GM12878 (cell line): ENCODE data around the gene MAN1A1. TPM values are rescaled to one million over a fixed set of nuclear protein-coding genes. Genes with fewer than 3 reads are reported as not detected.

Source experiments
- ATAC-seq: fragments of 200-7000 bp; cut with Tn5 transposase; 3 replicates; pipeline ENCODE4 v1.9.1; 2020; ENCODE audit warnings: mild to moderate bottlenecking, moderate library complexity
- BruUV-seq: library from RNA; stranded (reverse); fragments of 400-500 nt; replicated peaks from 2 replicates; lab custom pipeline; 2021; lab: Mats Ljungman, UMichigan
- CTCF ChIA-PET: fragments of 300-600 bp; sonication (Branson Sonifier 250); formaldehyde crosslinking; extraction: SDS; loops from one replicate; lab custom pipeline; 2021; ENCODE audit warnings: inconsistent platforms; lab: Yijun Ruan, JAX
- POLR2A ChIA-PET: fragments of 350-600 bp; formaldehyde crosslinking; extraction: SDS; loops from one replicate; lab custom pipeline; 2021; ENCODE audit warnings: inconsistent platforms; lab: Charles Lee
- RAD21 ChIA-PET: fragments of 300-600 bp; sonication (Branson Sonifier 250); formaldehyde crosslinking; loops from one replicate; lab custom pipeline; 2023; ENCODE audit warnings: antibody characterized with exemption; ENCODE audit not compliant: unreplicated experiment; lab: Charles Lee
- SMC1A ChIA-PET: fragments of 300-600 bp; sonication (Branson Sonifier 250); formaldehyde crosslinking; loops from one replicate; lab custom pipeline; 2023; ENCODE audit not compliant: unreplicated experiment, uncharacterized antibody; lab: Charles Lee
- DNase-seq: peaks from one replicate; pipeline ENCODE4 v3.0.0-alpha.2; 2011; ENCODE audit warnings: low read depth, low spot score
- FAIRE-seq: peaks from 3 replicates; lab custom pipeline; 2011; peaks lifted over from hg19 to GRCh38; lab: Jason Lieb, UNC
- H2AFZ ChIP-seq: 2 replicates; pipeline ENCODE4 v1.6.0; 2011; ENCODE audit warnings: low read depth, low read length, control low read depth; ENCODE audit not compliant: control insufficient read depth
- H3K27ac ChIP-seq: 2 replicates; pipeline ENCODE4 v1.5.1; 2011; ENCODE audit warnings: control low read depth; ENCODE audit not compliant: control insufficient read depth, insufficient read depth
- H3K27me3 ChIP-seq, 2 experiments: replicated peaks in 1 of 2; 2 replicates each; pipeline versions ENCODE4 v1.6.0 to v1.6.1; 2011; ENCODE audit warnings: low read length in 1 of 2; ENCODE audit not compliant: control insufficient read depth in 2 of 2, insufficient read depth in 2 of 2
- H3K36me3 ChIP-seq, 2 experiments: 2 replicates each; pipeline ENCODE4 v1.5.1; 2011; ENCODE audit warnings: low read length in 1 of 2; ENCODE audit not compliant: control insufficient read depth in 2 of 2, insufficient read depth in 2 of 2
- H3K4me1 ChIP-seq: 2 replicates; pipeline ENCODE4 v1.6.1; 2011; ENCODE audit warnings: mild to moderate bottlenecking, low read length, moderate library complexity, mixed read lengths; ENCODE audit not compliant: control insufficient read depth, insufficient read depth
- H3K4me2 ChIP-seq: 2 replicates; pipeline ENCODE4 v1.6.0; 2011; ENCODE audit warnings: control low read depth; ENCODE audit not compliant: control insufficient read depth, insufficient read depth
- H3K4me3 ChIP-seq: fragments of 200-600 bp; sonication (generic); 2 replicates; pipeline ENCODE4 v1.5.1; 2016
- H3K79me2 ChIP-seq: 2 replicates; pipeline ENCODE4 v1.6.0; 2011; ENCODE audit warnings: low read length; ENCODE audit not compliant: control insufficient read depth, insufficient read depth
- H3K9ac ChIP-seq: 2 replicates; pipeline ENCODE4 v1.8.0; 2011; ENCODE audit warnings: low read length, control low read depth, mixed read lengths; ENCODE audit not compliant: control insufficient read depth, insufficient read depth
- H3K9me3 ChIP-seq: replicated peaks from 3 replicates; pipeline ENCODE4 v1.5.1; 2011; ENCODE audit warnings: mild to moderate bottlenecking, low read length; ENCODE audit not compliant: control insufficient read depth, insufficient read depth
- H4K20me1 ChIP-seq: 2 replicates; pipeline ENCODE4 v1.6.0; 2011; ENCODE audit not compliant: control insufficient read depth, insufficient read depth
- BACH1 ChIP-seq: fragments of 450-650 bp; IDR thresholded peaks from 2 replicates; pipeline ENCODE4 v1.6.1; 2017; ENCODE audit warnings: mild to moderate bottlenecking, borderline replicate concordance
- BRCA1 ChIP-seq: IDR thresholded peaks from 2 replicates; pipeline ENCODE4 v1.6.1; 2011; ENCODE audit warnings: low read depth, low read length, improper control_type of control experiment
- CEBPZ ChIP-seq: fragments of 150-350 bp; IDR thresholded peaks from 2 replicates; pipeline ENCODE4 v1.6.1; 2016; ENCODE audit warnings: low read depth, low read length
- EGR1 ChIP-seq, 2 experiments: IDR thresholded peaks; 1 replicate in 1 of 2; 2 replicates in 1 of 2; pipeline ENCODE4 v1.6.1; 2011 to 2012; ENCODE audit warnings: low read depth in 2 of 2, low read length in 2 of 2, borderline replicate concordance in 1 of 2, mild to moderate bottlenecking in 1 of 2, moderate library complexity in 1 of 2
- JUNB ChIP-seq: IDR thresholded peaks from 2 replicates; pipeline ENCODE4 v1.6.1; 2016; ENCODE audit warnings: antibody characterized with exemption, mild to moderate bottlenecking
- RAD51 ChIP-seq: fragments of 450-650 bp; IDR thresholded peaks from 2 replicates; pipeline ENCODE4 v1.6.1; 2016; ENCODE audit warnings: moderate library complexity, mild to moderate bottlenecking, inconsistent platforms
- STAT3 ChIP-seq: IDR thresholded peaks from 2 replicates; pipeline ENCODE4 v1.6.1; 2011; ENCODE audit warnings: low read depth, low read length, improper control_type of control experiment
- WRNIP1 ChIP-seq: IDR thresholded peaks from 2 replicates; pipeline ENCODE4 v1.6.1; 2011; ENCODE audit warnings: low read depth, low read length, improper control_type of control experiment, borderline replicate concordance
- WGBS: methylation state at CpG from one replicate; pipeline ENCODE4 v1.1.6; 2016; ENCODE audit warnings: low lambda C conversion rate; ENCODE audit not compliant: insufficient replicate concordance, insufficient coverage; ENCODE audit errors: missing lambda C conversion rate; 5-methylcytosine and 5-hydroxymethylcytosine counted together
- in situ Hi-C: fragments of 300-500 bp; cut with MboI; formaldehyde crosslinking; loops from 9 replicates; pipeline ENCODE4 v1.14.3; 2018; ENCODE audit warnings: mixed read lengths
- intact Hi-C: fragments of 100-400 bp; cut with micrococcal nuclease; formaldehyde crosslinking; loops from one replicate; pipeline ENCODE4 v1.14.2; 2022; ENCODE audit not compliant: unreplicated experiment
- polyA plus RNA-seq, 11 experiments: library from polyadenylated mRNA; depleted of rRNA in 4 of 11; unstranded in 6 of 11; stranded (reverse) in 5 of 11; fragments of >200 nt; fragmentation: Nextera tagmentation in 4 of 11; fragmentation: Illumina TruSeq in 1 of 11; extraction: Ambion mirVana in 4 of 11; extraction: Trizol in 1 of 11; gene quantifications; 1 replicate in 1 of 11; 2 replicates in 10 of 11; pipeline versions ENCODE4 v1.2.1 to v1.2.3, GENCODE V29; 2011 to 2016; ENCODE audit warnings: inconsistent platforms in 2 of 11, missing spikeins in 2 of 11, low read depth in 1 of 11
- total RNA-seq, 4 experiments: library from RNA; depleted of rRNA in 3 of 4; stranded (reverse); fragments of >200 nt in 3 of 4; fragmentation: Illumina TruSeq in 1 of 4; extraction: Trizol in 1 of 4; gene quantifications; 2 replicates each; pipeline versions ENCODE4 v1.2.1 to v1.2.3, GENCODE V29; 2013 to 2021

The MAN1A1 gene
- total and polyA plus RNA-seq, 10 of the 15 experiments (the other 5 are each of a cell fraction or from before 2014, with no cell fraction given), result 5.4 to 28.1 (median 19.5) TPM

- H2AFZ ChIP-seq, result no peak overlapping the region
- no peaks in the 10 kb centered on the region for H3K27me3 ChIP-seq
- no peaks in the 10 kb centered on the region; the same call in 2 of the 3 replicates for H3K9me3 ChIP-seq
- peaks cover under 1% of the 10 kb centered on the region; the same call in 1 of the 2 replicates for H3K79me2 ChIP-seq
- 78% methylated on average over 2 of the region's 2 CpGs for WGBS
- peaks cover 8% of the 10 kb centered on the region for H3K4me1 ChIP-seq
- no peak for ATAC-seq
- no peak overlapping the region for H3K4me3 ChIP-seq
- H3K4me2 ChIP-seq, result no peak overlapping the region
- ChIA-PET CTCF (interaction anchor here (1.2 to 1.5 kb wide), 2 partner anchors 20 to 39 kb away, joined by 4 to 5 read pairs; no protein-coding TSS in a partner anchor), RAD21 (interaction anchor here (0.9 to 14.2 kb wide), 6 partner anchors 9 to 135 kb away, joined by 3 to 414 read pairs (median 7); no protein-coding TSS in a partner anchor), POLR2A (interaction anchor here (0.9 to 9.1 kb wide), 6 partner anchors 14 to 92 kb away, joined by 3 to 114 read pairs (median 6); no protein-coding TSS in a partner anchor), SMC1A (interaction anchor here (0.7 to 10.5 kb wide), 8 partner anchors 8 to 73 kb away, joined by 3 to 359 read pairs (median 6); no protein-coding TSS in a partner anchor)
- DNase-seq, result no peak
- in situ Hi-C loops, result no loop called here
- 0 out of 2 replicates have a peak, but pooled peaks have one; percentile 8 for TF ChIP-seq JUNB
- TF ChIP-seq BRCA1, result no peak
- TF ChIP-seq BACH1, result peak; percentile 49; the same call in 1 of the 2 replicates
- TF ChIP-seq RAD51, result 0 out of 2 replicates have a peak, but pooled peaks have one; percentile 42
- TF ChIP-seq WRNIP1, result no peak
- TF ChIP-seq EGR1 (IDR thresholded peaks at IDR 0.05; ENCODE audit: borderline replicate concordance in 1 of 2, low read depth in 2 of 2, low read length in 2 of 2), result no peak
- TF ChIP-seq STAT3, result no peak
- no peak for TF ChIP-seq CEBPZ
- no peak overlapping the region for H3K9ac ChIP-seq
- BruUV-seq, result no TSS peak
- H3K27ac ChIP-seq, result no peak overlapping the region
- H4K20me1 ChIP-seq, result no peaks in the 10 kb centered on the region
- intact Hi-C loops, result no loop called here
- peaks cover 0 to 3% of the 10 kb centered on the region in 2 experiments; a peak in 2 of 4 replicates for H3K36me3 ChIP-seq
- no peak for FAIRE-seq
These were observed 41.5 kb downstream of the MAN1A1 start for GRCh38 chr6:119308048-119308570.
